NCI-H128 (cell line): ENCODE measurements around the gene TP53BP2.

Experiments used
- DNase-seq: peaks from one replicate; lab custom pipeline; 2025; ENCODE audit not compliant: unreplicated experiment; lab: John Stamatoyannopoulos, UW

TP53BP2 gene

GRCh38 chr1:223765719-223766340, 79.9 kb downstream of the TP53BP2 start:
- DNase-seq = no peak

DNA sequence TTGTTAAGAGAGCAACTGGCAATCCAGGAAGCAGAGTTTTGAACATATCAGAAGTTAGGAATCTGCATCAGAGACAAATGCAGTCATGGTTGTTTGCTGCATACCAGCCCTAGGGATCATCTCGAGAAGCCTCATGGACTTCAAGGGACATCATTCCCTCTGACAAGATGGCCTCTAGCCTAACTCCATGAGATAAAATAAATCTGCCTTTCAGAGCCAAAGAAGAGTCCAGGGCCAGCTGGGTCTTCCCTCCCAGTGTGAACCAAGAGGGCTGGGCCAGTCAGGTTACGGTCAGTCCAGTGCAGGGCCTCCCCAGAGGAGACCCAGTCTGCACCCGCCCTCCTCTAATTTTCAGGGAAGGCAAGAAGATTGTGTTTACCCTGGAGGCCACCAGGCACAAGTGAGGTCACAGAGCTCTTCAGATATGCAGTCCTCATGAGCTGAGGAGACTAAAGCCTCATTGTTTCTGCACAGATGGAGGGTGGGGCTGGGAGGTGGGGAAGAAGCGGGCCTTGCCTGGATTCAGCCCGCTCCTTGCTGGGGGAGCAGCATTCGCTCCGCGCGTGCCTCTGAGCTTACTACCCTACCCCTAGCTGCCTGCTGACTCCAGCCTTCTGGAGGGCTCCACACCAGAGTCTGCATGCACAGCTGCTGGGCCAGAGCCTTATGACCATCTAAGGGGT, 80.6 kb downstream of the TP53BP2 start:
- DNase-seq = no peak

GRCh38 chr1:223763881-223764280, 81.9 kb downstream of the TP53BP2 start:
- no peak for DNase-seq

- no peak for DNase-seq
These were observed 82.5 kb downstream of the TP53BP2 start for GRCh38 chr1:223763251-223763650.

- DNase-seq = no peak
These were observed 84.3 kb downstream of the TP53BP2 start for GRCh38 chr1:223761411-223761810.

DNA sequence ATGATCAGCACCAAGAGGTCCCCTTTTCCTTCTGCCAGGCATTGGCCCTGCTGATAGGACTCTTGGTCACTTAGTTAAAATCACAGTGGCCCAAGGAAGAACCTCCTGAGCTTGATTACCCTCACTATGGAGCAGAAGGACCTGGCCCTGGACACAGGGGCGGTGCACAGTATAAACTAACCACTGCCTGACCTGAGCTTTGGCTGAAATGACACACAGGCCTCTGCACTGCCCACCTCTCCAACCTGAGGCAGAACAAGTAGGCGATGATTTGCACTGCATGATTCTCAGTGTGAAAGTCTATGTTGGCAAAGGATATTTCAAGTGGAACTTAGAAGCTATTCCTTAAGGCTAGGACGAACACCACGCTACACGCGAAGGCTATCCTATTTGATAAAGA, 84.9 kb downstream of the TP53BP2 start:
- DNase-seq = no peak

GRCh38 chr1:223759273-223759672, 86.5 kb downstream of the TP53BP2 start:
- no peak for DNase-seq

DNA sequence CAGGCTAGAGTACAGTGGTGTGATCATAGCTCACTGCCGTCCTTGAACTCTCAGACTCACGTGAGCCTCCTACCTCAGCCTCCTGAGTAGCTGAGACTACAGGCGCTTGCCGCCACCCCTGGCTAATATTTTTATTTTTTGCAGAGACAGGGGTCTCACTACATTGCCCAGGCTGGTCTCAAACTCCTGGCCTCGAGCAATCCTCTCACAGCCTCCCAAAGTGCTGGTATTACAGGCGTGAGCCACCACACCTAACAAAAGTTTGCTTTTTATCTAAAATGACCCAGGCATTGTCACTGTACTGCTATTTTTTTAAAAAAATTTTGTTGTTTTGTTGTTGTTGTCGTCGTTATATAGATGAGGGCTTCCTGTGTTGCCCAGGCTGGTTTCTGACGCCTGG, 87.0 kb downstream of the TP53BP2 start:
- no peak for DNase-seq

GRCh38 chr1:223756806-223757700, 88.7 kb downstream of the TP53BP2 start:
- DNase-seq = no peak

DNA sequence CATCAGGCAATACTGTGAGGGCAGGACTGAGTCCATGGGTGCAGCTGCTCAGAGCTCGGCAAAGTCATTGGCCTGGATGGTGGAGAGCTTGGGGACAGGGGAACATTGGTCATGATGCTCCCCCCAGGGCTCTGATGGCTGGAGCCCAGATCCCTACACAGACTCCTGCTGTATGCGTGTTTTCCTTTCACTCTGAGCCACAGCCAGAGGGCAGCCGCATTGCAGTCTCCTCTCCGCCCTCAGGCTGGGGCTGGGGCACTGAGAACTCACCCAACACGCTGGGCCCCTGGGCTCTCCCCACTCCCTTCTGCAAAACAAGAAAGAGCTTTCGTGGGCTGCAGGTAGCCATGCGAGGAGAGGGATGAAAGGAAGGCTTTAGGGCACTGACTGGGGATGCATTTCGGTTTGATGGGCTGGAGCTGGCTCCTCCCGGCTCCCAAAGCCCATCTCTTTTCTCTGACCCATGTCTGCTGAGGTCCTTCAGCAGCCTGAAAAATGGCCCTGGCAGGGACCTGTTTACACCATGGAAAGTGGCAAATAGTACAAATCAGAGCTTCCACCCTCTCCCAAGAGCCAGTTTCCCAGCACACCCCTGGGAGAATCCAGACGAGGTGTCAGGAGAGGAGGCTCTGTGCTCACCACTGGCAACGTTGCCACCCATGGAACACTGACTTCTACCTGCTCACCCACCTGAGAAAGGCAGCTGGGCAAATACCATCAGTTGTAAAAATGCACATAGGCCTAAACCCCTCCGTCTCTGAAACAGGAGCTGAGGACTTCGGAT, 89.6 kb downstream of the TP53BP2 start:
- DNase-seq = no peak

GRCh38 chr1:223755432-223755792, 90.3 kb downstream of the TP53BP2 start:
- no peak for DNase-seq

GRCh38 chr1:223754681-223755431, 90.9 kb downstream of the TP53BP2 start:
- no peak for DNase-seq

GRCh38 chr1:223752721-223753515, 92.8 kb downstream of the TP53BP2 start:
- DNase-seq = no peak

GRCh38 chr1:223751696-223752095, 94.1 kb downstream of the TP53BP2 start:
- DNase-seq = no peak

- no peak for DNase-seq
These were observed 94.8 kb downstream of the TP53BP2 start for GRCh38 chr1:223750730-223751570.

- no peak for DNase-seq
These were observed 96.7 kb downstream of the TP53BP2 start for GRCh38 chr1:223748773-223749733.

GRCh38 chr1:223748405-223748772, 97.4 kb downstream of the TP53BP2 start:
- no peak for DNase-seq
